HepG2 (cell line): ENCODE data around the gene LRRC51. TPM values are rescaled to one million over a fixed set of nuclear protein-coding genes. Genes with fewer than 3 reads are reported as not detected.

Source experiments
- ATAC-seq: fragments of 200-7000 bp; cut with Tn5 transposase; 3 replicates; pipeline ENCODE4 v1.9.1; 2020; ENCODE audit warnings: mild to moderate bottlenecking, moderate library complexity
- BruUV-seq: library from RNA; stranded (reverse); fragments of 400-500 nt; replicated peaks from 2 replicates; lab custom pipeline; 2021; lab: Mats Ljungman, UMichigan
- CTCF ChIA-PET: fragments of 300-600 bp; formaldehyde crosslinking; extraction: SDS; loops from one replicate; lab custom pipeline; 2021; ENCODE audit warnings: low total read pairs, inconsistent platforms, low intra/inter-chr PET ratio; lab: Yijun Ruan, JAX
- POLR2A ChIA-PET: fragments of 350-600 bp; sonication (Branson Sonifier 250); formaldehyde crosslinking; loops from one replicate; lab custom pipeline; 2020; ENCODE audit warnings: antibody characterized with exemption, inconsistent platforms; lab: Yijun Ruan, JAX
- DNase-seq: peaks from one replicate; pipeline ENCODE4 v3.0.0-alpha.2; 2015; ENCODE audit warnings: low spot score
- FAIRE-seq: peaks from 3 replicates; lab custom pipeline; 2011; peaks lifted over from hg19 to GRCh38; lab: Jason Lieb, UNC
- H2AFZ ChIP-seq: one replicate; pipeline ENCODE4 v1.6.1; 2011; ENCODE audit warnings: low read length, inconsistent platforms
- H3K27ac ChIP-seq: fragments of 300-600 bp; 3 replicates; pipeline ENCODE4 v1.8.0; 2011; ENCODE audit warnings: mixed run types, mild to moderate bottlenecking, mixed read lengths, low read length, inconsistent platforms; ENCODE audit not compliant: insufficient read depth; ENCODE audit errors: extremely low read length
- H3K27me3 ChIP-seq, 2 experiments: fragments of 200-600 bp in 1 of 2; 2 replicates in 1 of 2; 3 replicates in 1 of 2; pipeline versions ENCODE4 v1.6.0 to v1.8.0; 2011; ENCODE audit warnings: low read length in 2 of 2, mild to moderate bottlenecking in 2 of 2, moderate library complexity in 2 of 2, inconsistent platforms in 1 of 2; ENCODE audit not compliant: insufficient read depth in 2 of 2, control insufficient read depth in 1 of 2
- H3K36me3 ChIP-seq, 2 experiments: fragments of 200-600 bp in 1 of 2; replicated peaks in 1 of 2; 2 replicates in 1 of 2; 3 replicates in 1 of 2; pipeline versions ENCODE4 v1.5.1 to v1.8.0; 2011; ENCODE audit warnings: low read length in 2 of 2, inconsistent platforms in 1 of 2; ENCODE audit not compliant: insufficient read depth in 2 of 2, control insufficient read depth in 1 of 2
- H3K4me1 ChIP-seq: 2 replicates; pipeline ENCODE4 v1.5.1; 2012; ENCODE audit warnings: low read length, inconsistent platforms; ENCODE audit not compliant: insufficient read depth
- H3K4me2 ChIP-seq: 2 replicates; pipeline ENCODE4 v1.6.0; 2011; ENCODE audit warnings: low read depth, low read length, inconsistent platforms
- H3K4me3 ChIP-seq, 3 experiments: fragments of 200-600 bp in 1 of 3; sonication (generic), shearing (Covaris generic) in 1 of 3; replicated peaks in 1 of 3; 2 replicates each; pipeline ENCODE4 v1.5.1; 2011 to 2016; ENCODE audit warnings: low read length in 3 of 3, inconsistent platforms in 2 of 3, low read depth in 2 of 3, mild to moderate bottlenecking in 2 of 3, control low read depth in 1 of 3, mixed read lengths in 1 of 3; ENCODE audit not compliant: insufficient read depth in 1 of 3
- H3K79me2 ChIP-seq: one replicate; pipeline ENCODE4 v1.6.1; 2011; ENCODE audit warnings: low read length, inconsistent platforms; ENCODE audit not compliant: insufficient read depth
- H3K9ac ChIP-seq: 2 replicates; pipeline ENCODE4 v1.6.0; 2011; ENCODE audit warnings: mild to moderate bottlenecking, low read depth, low read length, inconsistent platforms; ENCODE audit not compliant: insufficient read depth
- H3K9me3 ChIP-seq: 2 replicates; pipeline ENCODE4 v1.5.1; 2012; ENCODE audit warnings: mild to moderate bottlenecking, low read length
- H4K20me1 ChIP-seq: 2 replicates; pipeline ENCODE4 v1.6.0; 2011; ENCODE audit warnings: inconsistent platforms, mild to moderate bottlenecking, low read length, moderate library complexity; ENCODE audit not compliant: insufficient read depth
- CBX1 ChIP-seq: IDR thresholded peaks from one replicate; pipeline ENCODE4 v1.6.1; 2016; ENCODE audit warnings: antibody characterized with exemption, low read depth
- FOXM1 ChIP-seq: sonication (generic); formaldehyde crosslinking; IDR thresholded peaks from 2 replicates; pipeline ENCODE4 v1.5.0; 2020; ENCODE audit warnings: missing genetic modification reagents
- ISL2 ChIP-seq: sonication (generic); formaldehyde crosslinking; IDR thresholded peaks from 2 replicates; pipeline ENCODE4 v1.5.0; 2020; ENCODE audit warnings: missing genetic modification reagents
- MAZ ChIP-seq, 2 experiments: sonication (generic) in 1 of 2; formaldehyde crosslinking in 1 of 2; IDR thresholded peaks; 2 replicates each; pipeline versions ENCODE4 v1.5.0 to v1.6.1; 2012 to 2020; ENCODE audit warnings: low read depth in 2 of 2, mild to moderate bottlenecking in 2 of 2, borderline replicate concordance in 1 of 2, improper control_type of control experiment in 1 of 2, low read length in 1 of 2, missing genetic modification reagents in 1 of 2, moderate library complexity in 1 of 2
- NR2F2 ChIP-seq: IDR thresholded peaks from 2 replicates; pipeline ENCODE4 v1.6.1; 2012; ENCODE audit warnings: low read depth, inconsistent platforms, borderline replicate concordance
- NRL ChIP-seq: sonication (generic); formaldehyde crosslinking; IDR thresholded peaks from 2 replicates; pipeline ENCODE4 v1.5.0; 2020; ENCODE audit warnings: missing genetic modification reagents, mild to moderate bottlenecking, moderate library complexity, borderline replicate concordance
- ZBTB38 ChIP-seq: sonication (generic); formaldehyde crosslinking; IDR thresholded peaks from 2 replicates; pipeline ENCODE4 v1.5.1; 2020; ENCODE audit warnings: mild to moderate bottlenecking, missing genetic modification reagents
- ZNF367 ChIP-seq: sonication (generic); formaldehyde crosslinking; IDR thresholded peaks from 2 replicates; pipeline ENCODE4 v1.4.0; 2020; ENCODE audit warnings: missing genetic modification reagents, borderline replicate concordance
- ZNF572 ChIP-seq: sonication (generic); formaldehyde crosslinking; IDR thresholded peaks from 2 replicates; pipeline ENCODE4 v1.5.1; 2020; ENCODE audit warnings: mild to moderate bottlenecking, missing genetic modification reagents
- ZNF678 ChIP-seq: sonication (generic); formaldehyde crosslinking; IDR thresholded peaks from 2 replicates; pipeline ENCODE4 v1.4.0; 2020; ENCODE audit warnings: mild to moderate bottlenecking, missing genetic modification reagents
- ZNF703 ChIP-seq: sonication (generic); formaldehyde crosslinking; IDR thresholded peaks from 2 replicates; pipeline ENCODE4 v1.5.1; 2020; ENCODE audit warnings: missing genetic modification reagents, mild to moderate bottlenecking, moderate library complexity, borderline replicate concordance
- ZNF781 ChIP-seq: sonication (generic); formaldehyde crosslinking; IDR thresholded peaks from 2 replicates; pipeline ENCODE4 v1.5.1; 2020; ENCODE audit warnings: borderline replicate concordance, mild to moderate bottlenecking, missing genetic modification reagents; ENCODE audit errors: not compliant biosample characterization
- WGBS: methylation state at CpG from one replicate; pipeline ENCODE4 v1.1.6; 2017; ENCODE audit warnings: low lambda C conversion rate; 5-methylcytosine and 5-hydroxymethylcytosine counted together
- in situ Hi-C: cut with HindIII; loops from 2 replicates; pipeline ENCODE4 v1.10.0; 2017; ENCODE audit warnings: low pct_unique_long_range_greater_than_20kb; ENCODE audit not compliant: extremely low pct_ligation_motif_present
- intact Hi-C: fragments of 100-400 bp; cut with micrococcal nuclease; formaldehyde crosslinking; loops from one replicate; pipeline ENCODE4 v1.10.0; 2022; ENCODE audit not compliant: unreplicated experiment
- polyA plus RNA-seq, 8 experiments: library from polyadenylated mRNA; depleted of rRNA in 3 of 8; stranded (reverse) in 7 of 8; unstranded in 1 of 8; fragments of >200 nt; fragmentation: Illumina TruSeq in 4 of 8; extraction: Trizol in 4 of 8; gene quantifications; 2 replicates each; pipeline versions ENCODE4 v1.2.1 to v1.2.3, GENCODE V29; 2011 to 2016; ENCODE audit warnings: low read depth in 4 of 8, missing spikeins in 1 of 8, mixed read lengths in 1 of 8; ENCODE audit not compliant: insufficient read depth in 1 of 8
- total RNA-seq, 5 experiments: library from RNA; depleted of rRNA; stranded (reverse); fragments of >200 nt; fragmentation: Illumina TruSeq; extraction: Trizol; gene quantifications; 2 replicates each; pipeline ENCODE4 v1.2.3, GENCODE V29; 2016; ENCODE audit warnings: low read depth in 1 of 5
- TF ChIP-seq, protein P1 (sequence below): sonication (generic); formaldehyde crosslinking; IDR thresholded peaks from 2 replicates; pipeline ENCODE4 v1.4.0; 2020; ENCODE audit warnings: missing genetic modification reagents, borderline replicate concordance

Gene LRRC51
- total and polyA plus RNA-seq, 2 of the 13 experiments (the other 11 are each of a cell fraction or from before 2014, with no cell fraction given), result 5.3 to 6.0 TPM

DNA sequence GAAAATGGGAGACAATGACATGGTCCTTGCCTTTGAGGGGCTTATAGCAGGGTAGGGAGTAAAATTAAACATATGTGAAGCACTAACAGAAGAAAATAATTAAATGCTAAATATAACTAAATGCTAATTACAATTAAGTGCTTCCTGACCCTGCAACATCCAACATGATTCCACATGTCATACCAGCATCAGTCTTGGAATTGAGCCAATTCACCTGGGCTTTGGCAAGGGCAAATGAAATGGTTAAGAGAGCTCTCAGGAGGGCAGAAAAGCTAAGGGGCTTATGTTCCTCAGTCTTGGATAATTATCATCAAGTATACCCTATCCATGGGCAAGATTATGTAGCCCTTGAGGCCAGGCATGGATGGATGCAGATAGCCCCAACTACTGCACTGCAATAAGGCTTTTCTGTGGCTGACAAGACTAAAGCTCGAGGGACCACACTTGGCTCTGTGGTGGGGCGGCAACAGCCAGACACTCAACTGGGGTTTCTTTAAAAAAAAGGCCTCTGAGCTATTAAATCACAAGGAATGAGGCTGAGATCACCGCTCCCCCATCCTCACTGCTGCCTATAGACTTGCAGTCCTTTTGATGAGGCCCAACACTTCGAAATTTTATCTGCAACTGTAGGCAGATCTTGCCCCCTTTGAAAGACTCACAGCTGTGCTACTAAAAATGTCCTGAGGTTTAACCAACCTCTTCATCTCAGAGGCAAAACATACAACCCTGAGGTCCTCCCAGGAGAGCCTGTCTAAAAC, 42.9 kb upstream of the LRRC51 start:
- CTCF ChIA-PET, result no interaction called here
- H3K79me2 ChIP-seq, result peaks cover 58% of the 10 kb centered on the region
- H3K27ac ChIP-seq, result no peak overlapping the region
- no peak for ATAC-seq
- H4K20me1 ChIP-seq, result no peaks in the 10 kb centered on the region
- H3K4me2 ChIP-seq, result no peak overlapping the region
- H3K4me3 ChIP-seq, result no peak overlapping the region
- H3K27me3 ChIP-seq, result no peaks in the 10 kb centered on the region; a peak in 1 of 5 replicates
- no peak overlapping the region for H2AFZ ChIP-seq
- DNase-seq, result no peak
- POLR2A ChIA-PET, result interaction anchor here (1.1 to 4.1 kb wide), 2 partner anchors 11 to 12 kb away, joined by 3 to 19 read pairs; no protein-coding TSS in a partner anchor
- H3K9ac ChIP-seq, result no peak overlapping the region
- in situ Hi-C loops (no loop called here), intact Hi-C loops (no loop called here)
- BruUV-seq, result no TSS peak
- WGBS, result 100% methylated on average over 3 of the region's 4 CpGs
- TF ChIP-seq MAZ (IDR thresholded peaks at IDR 0.05; ENCODE audit: borderline replicate concordance, low read depth, low read length), result no peak
- TF ChIP-seq MAZ (CRISPR knock-in tag; IDR thresholded peaks at IDR 0.05; ENCODE audit: low read depth), result no peak
- no peak for TF ChIP-seq ZNF703 (CRISPR knock-in tag)
- TF ChIP-seq ZNF678 (CRISPR knock-in tag), result no peak
- TF ChIP-seq ZBTB38 (CRISPR knock-in tag), result no peak
- no peak for TF ChIP-seq ZNF367 (CRISPR knock-in tag)
- no peak for TF ChIP-seq NRL
- H3K4me1 ChIP-seq, result peaks cover 41% of the 10 kb centered on the region
- H3K36me3 ChIP-seq, result peaks cover 6 to 20% of the 10 kb centered on the region in 2 experiments; a peak in 4 of 5 replicates
- no peaks in the 10 kb centered on the region for H3K9me3 ChIP-seq
- no peak for FAIRE-seq

DNA sequence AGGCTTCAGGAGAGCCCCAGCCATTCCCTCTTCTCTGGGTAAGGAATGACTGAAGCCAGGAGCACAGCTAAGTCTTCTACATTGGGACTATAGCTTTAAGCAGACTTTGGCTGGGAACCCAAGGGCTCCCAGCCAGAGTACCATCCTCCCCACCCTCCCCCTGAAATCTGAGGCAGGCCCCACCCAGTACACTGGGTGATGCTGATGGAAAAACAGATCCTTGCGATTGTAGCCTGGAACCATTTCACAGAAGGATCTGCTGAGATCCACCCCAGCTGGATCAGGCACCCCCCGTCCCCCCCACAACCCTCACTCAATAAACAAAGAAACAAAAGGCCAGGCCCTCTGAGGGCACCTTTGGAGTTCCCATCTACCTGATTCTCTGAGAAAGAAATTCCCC, 42.2 kb upstream of the LRRC51 start:
- Histone ChIP-seq H3K9ac (no peak overlapping the region), H3K9me3 (no peaks in the 10 kb centered on the region), H3K27ac (no peak overlapping the region), H3K4me2 (no peak overlapping the region), H2AFZ (no peak overlapping the region), H3K4me3 (no peak overlapping the region), H3K79me2 (peaks cover 58% of the 10 kb centered on the region), H3K27me3 (no peaks in the 10 kb centered on the region; a peak in 1 of 5 replicates), H3K4me1 (peaks cover 48% of the 10 kb centered on the region), H3K36me3 (peaks cover 4 to 16% of the 10 kb centered on the region in 2 experiments; a peak in 3 of 5 replicates), H4K20me1 (no peaks in the 10 kb centered on the region)
- DNase-seq, result no peak
- ATAC-seq, result no peak
- intact Hi-C loops (no loop called here), in situ Hi-C loops (no loop called here)
- 87% methylated on average over 2 of the region's 2 CpGs for WGBS
- no TSS peak for BruUV-seq
- no peak for FAIRE-seq
- ChIA-PET POLR2A (interaction anchor here (1.1 to 4.1 kb wide), 3 partner anchors 11 to 63 kb away, joined by 3 to 19 read pairs (median 9); no protein-coding TSS in a partner anchor), CTCF (no interaction called here)
- TF ChIP-seq ZNF781 (CRISPR knock-in tag), result no peak
- no peak for TF ChIP-seq ZNF367 (CRISPR knock-in tag)
- TF ChIP-seq CBX1, result no peak
- no peak for TF ChIP-seq FOXM1
- no peak for TF ChIP-seq ZNF572 (CRISPR knock-in tag)
- TF ChIP-seq, protein P1, sequence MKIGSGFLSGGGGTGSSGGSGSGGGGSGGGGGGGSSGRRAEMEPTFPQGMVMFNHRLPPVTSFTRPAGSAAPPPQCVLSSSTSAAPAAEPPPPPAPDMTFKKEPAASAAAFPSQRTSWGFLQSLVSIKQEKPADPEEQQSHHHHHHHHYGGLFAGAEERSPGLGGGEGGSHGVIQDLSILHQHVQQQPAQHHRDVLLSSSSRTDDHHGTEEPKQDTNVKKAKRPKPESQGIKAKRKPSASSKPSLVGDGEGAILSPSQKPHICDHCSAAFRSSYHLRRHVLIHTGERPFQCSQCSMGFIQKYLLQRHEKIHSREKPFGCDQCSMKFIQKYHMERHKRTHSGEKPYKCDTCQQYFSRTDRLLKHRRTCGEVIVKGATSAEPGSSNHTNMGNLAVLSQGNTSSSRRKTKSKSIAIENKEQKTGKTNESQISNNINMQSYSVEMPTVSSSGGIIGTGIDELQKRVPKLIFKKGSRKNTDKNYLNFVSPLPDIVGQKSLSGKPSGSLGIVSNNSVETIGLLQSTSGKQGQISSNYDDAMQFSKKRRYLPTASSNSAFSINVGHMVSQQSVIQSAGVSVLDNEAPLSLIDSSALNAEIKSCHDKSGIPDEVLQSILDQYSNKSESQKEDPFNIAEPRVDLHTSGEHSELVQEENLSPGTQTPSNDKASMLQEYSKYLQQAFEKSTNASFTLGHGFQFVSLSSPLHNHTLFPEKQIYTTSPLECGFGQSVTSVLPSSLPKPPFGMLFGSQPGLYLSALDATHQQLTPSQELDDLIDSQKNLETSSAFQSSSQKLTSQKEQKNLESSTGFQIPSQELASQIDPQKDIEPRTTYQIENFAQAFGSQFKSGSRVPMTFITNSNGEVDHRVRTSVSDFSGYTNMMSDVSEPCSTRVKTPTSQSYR (CRISPR knock-in tag), result no peak
- TF ChIP-seq ISL2 (CRISPR knock-in tag), result no peak
- TF ChIP-seq NR2F2, result no peak
